GM18505 (cell line): ENCODE data around the gene VCAN.

Experiments
- ATAC-seq: cut with Tn5 transposase; IDR thresholded peaks from one replicate; pipeline ENCODE4 v1.9.1; 2021; ENCODE audit not compliant: unreplicated experiment
- POLR2A ChIP-seq: IDR thresholded peaks from 4 replicates; pipeline ENCODE4 v1.6.1; 2011; ENCODE audit warnings: borderline replicate concordance; ENCODE audit not compliant: insufficient read depth, insufficient read length; ENCODE audit errors: extremely low read depth

The VCAN gene

DNA sequence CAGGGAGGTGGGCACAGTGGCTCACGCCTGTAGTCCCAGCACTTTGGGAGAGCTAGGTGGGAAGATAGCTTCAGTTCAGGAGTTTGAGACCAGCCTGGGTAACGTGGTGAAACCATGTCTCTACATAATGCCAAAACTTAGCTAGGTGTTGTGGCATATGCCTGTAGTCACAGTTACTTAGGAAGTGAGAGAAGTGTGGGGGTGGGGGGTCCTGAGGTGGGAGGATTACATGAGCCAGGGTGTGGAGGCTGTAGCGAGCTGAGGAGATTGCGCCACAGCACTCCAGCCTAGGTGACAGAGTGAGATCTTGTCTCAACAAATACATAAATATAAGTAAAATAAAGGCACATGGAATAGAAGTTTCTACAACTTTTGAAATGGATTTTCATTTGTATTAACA is 23.1 kb downstream of the VCAN start:
- no peak for ATAC-seq
- TF ChIP-seq POLR2A = no peak

- no peak for TF ChIP-seq POLR2A
- no peak for ATAC-seq
These were observed 25.1 kb downstream of the VCAN start for GRCh38 chr5:83496626-83497025.

DNA sequence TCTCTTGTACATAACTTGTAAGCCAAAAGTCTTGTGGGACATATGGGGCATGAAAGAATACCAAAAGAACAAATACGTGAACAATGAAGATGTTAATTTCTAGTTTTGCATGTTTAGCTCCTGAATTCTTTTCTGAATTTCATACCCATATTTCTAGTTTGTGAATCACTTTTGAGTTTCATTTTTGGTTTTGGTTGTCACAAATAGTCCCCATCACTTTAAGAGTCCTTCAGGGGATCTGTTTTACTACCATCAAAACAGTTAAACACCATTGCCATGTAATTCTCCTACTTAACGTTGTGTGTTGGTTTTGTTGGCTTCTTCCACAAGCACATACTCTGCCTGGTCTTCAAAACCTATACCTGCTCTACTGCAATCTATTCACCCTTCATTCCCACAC is 27.0 kb downstream of the VCAN start:
- TF ChIP-seq POLR2A = no peak
- no peak for ATAC-seq

DNA sequence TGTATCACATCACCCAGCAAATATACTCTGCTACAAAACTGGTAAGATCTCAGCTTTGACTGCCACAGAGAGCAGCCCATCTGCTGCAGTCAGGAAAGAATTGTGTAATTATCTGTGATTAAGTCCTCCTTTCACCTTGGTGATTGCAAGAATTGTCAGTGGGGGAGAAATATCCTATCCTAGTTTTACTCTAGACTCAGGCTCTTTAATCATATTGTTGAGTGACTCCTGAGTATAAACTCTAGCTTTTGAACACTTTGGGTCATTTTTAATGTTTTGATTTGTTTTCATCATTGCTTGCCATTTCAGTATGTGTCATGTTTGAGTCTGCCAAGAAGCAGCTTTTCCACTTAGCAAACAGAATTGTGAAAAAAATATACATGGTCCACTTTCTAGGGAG is 32.1 kb downstream of the VCAN start:
- TF ChIP-seq POLR2A = no peak
- no peak for ATAC-seq

DNA sequence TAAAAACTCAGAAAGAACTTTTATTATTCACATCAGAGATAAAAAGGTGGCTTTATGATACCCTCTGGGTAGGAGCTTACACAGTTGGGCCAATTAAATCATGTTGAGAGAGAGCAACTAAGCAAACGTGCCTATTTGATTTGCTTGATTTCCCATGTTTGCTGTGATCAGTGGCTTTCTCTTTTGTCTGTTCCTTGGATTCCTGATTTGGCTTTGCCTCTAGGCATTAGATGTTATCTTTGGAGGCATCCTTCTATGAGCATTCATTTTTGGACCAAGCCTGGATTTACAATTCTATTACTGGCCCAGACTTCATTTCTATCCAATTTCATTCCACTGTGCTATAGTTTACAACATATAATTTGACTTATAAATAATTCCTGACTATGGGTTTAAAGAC is 35.9 kb downstream of the VCAN start:
- ATAC-seq = no peak
- no peak for TF ChIP-seq POLR2A

DNA sequence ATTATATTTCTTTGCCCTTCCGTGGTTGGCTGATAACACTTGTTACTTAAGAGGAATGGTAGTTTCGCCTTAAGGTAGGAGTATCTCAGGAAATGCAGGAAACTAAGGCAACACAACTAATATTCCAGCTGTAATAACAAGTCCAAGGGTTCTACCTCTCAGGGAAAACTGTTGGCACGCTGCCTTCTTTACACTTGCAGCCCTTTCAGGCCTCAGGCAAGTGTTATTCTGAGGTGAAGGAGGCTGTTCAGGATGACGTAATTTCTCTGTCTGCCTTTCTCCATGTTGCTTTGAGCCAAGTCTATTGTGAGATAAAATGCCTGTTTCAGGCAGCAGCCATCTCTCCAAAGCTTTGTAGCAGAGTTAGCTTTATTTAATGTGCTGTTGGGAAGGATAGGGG is 38.0 kb downstream of the VCAN start:
- no peak for ATAC-seq
- TF ChIP-seq POLR2A = no peak

DNA sequence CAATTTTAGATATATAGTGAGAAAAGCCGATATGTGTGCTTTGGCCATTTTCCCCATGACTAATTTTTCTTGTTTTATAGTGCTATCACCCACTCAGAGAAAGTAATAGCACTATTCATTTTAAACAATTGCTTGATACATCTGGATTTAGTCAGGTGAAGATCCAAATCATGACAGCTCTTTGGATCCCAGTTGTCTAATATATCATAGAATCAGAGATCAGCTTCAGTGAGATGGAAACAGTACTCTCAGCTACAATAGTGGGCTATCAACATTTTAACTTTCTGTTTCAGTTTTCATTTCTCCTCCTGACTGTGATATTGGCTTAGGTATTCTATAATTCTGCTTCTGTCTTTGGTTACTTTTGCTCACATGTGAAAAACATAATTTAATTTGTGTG is 38.7 kb downstream of the VCAN start:
- ATAC-seq = peak; percentile 81
- TF ChIP-seq POLR2A = no peak

DNA sequence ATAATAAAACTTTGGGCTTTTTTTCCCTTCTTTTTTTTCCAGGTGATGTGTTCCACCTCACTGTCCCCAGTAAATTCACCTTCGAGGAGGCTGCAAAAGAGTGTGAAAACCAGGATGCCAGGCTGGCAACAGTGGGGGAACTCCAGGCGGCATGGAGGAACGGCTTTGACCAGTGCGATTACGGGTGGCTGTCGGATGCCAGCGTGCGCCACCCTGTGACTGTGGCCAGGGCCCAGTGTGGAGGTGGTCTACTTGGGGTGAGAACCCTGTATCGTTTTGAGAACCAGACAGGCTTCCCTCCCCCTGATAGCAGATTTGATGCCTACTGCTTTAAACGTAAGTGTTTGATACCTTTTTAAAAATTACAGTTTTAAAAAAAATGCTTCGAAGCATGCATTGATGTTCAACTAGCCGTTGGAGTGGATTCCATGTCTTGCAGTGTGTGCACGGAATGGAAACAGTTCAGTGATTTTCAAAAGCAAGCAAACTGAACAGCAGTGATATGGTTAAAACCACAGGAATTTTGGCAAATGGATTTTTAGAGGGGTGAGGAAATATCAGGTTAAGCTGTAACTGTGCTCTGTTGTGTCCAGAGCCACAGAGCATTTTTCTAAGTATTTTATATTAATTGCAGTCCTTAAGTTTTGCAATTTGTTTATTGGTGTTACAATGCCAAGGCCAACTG is 40.7 kb downstream of the VCAN start:
- no peak for ATAC-seq
- TF ChIP-seq POLR2A = no peak

- TF ChIP-seq POLR2A = no peak
- ATAC-seq = no peak
These were observed 41.5 kb downstream of the VCAN start for GRCh38 chr5:83513081-83513480.

GRCh38 chr5:83513491-83513890 is 41.9 kb downstream of the VCAN start:
- ATAC-seq = no peak
- TF ChIP-seq POLR2A = no peak

DNA sequence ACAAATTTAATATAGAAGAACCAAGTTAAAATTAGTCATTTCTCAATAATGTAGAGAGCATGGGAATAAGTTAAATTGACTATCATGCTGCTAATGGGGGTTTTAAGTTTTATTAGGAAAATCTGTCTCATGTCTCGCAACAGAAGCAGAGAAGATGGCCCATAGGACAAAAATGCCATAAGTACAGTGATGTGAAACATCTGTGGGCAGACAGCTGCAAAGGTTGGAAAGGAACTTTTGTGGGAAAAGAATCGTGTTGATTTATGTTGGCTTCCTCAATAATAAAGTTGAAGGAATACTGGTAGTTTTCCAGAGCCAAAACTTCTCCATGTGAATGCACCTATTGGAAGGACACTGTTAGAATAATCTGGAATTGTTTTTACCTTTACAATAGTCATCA is 44.8 kb downstream of the VCAN start:
- ATAC-seq = no peak
- TF ChIP-seq POLR2A = no peak

GRCh38 chr5:83517072-83517687 is 45.6 kb downstream of the VCAN start:
- ATAC-seq = no peak
- no peak for TF ChIP-seq POLR2A

DNA sequence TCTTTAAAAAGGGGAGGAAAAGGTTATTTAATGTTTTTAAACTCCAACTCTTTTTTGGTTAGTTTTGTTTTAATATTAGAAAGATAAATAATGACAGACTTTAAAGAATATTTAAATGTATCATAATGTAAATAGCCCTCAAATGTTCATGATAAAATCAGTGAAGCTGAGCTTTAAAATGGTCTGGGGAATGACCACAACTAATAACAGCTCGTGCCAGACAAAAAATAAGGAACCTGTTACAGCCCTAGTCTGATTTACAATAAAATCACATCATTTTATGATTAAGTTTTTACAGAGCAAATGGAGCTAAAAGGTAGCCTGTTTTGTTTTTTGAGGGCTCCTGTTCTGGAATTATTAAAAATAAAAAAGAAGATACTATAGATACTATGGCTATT is 46.1 kb downstream of the VCAN start:
- TF ChIP-seq POLR2A = no peak
- ATAC-seq = no peak

DNA sequence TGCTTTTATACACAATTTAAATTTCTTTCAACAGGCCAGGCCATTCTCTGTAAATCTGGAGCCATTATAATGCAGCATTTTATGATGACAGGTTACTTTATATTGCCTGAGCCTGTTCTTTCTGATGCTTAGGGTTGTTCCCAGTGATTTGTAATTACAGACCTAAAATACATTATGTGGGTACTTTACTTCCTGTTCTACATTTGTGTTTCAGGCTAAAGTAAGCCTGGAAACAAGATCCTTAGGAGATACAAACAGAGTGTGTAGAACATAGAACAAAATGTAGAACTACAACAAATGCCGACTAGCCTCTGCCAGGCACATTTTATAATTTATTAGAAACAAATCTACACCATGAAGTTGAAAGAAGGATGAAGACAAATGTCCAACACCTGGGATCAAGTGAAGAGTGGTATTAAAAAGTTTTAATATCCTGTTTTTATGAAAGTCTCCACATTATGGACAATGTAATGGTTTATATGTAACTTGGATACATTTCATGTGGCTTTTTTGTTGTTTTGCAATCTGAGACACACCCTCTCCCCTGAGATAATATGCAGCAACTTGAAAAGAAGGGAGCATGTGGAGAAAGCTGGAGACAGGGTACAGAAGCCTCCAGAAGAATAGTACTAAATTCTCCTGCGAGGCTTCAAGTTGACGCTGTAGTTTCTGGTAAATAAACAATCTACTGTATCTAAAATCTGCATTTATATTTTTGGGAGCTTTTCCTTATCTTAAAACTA is 46.9 kb downstream of the VCAN start:
- ATAC-seq = no peak
- no peak for TF ChIP-seq POLR2A

DNA sequence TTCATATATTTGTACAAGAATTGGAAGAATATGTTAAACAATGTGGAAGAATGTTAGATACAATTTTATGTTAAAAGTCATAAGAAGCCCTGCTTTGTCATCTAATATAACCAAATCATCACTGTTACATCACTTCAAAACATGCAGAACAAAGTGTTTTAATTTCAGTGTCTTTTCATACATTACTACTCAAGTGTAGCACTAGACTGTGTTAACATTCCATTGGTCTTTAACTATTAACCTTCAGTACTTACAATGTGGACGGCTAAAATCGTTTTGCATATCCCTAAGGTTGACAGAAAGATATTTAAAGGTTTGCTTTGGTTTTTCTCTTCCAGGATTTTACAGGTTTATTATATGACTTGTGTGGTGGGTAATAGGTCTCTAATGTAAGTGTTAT is 50.9 kb downstream of the VCAN start:
- ATAC-seq = no peak

DNA sequence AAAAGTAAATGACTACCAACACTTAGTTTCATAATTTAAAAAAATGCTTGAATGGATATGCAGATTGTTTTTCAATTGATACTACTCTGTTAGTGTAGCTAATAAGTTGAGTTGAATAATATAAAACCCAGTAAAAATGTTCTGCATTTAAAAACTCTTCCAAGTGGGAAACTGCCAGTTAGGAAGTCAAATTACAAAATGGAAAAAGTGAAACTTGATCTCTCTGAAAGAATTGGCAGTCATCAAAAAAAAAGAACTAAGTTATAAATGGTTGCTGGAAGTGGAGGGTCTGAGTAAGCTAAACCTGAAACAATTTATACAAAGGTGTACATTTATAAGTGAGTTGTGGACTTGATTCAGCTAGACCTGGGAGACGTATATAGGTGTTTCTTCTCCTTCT is 52.4 kb downstream of the VCAN start:
- TF ChIP-seq POLR2A = no peak
- no peak for ATAC-seq

More for the DNA sequence above, 50.9 kb downstream of the VCAN start:
- no peak for TF ChIP-seq POLR2A
